HG02571 (cell line): Measurements from ENCODE around the gene MAPK12.

Source experiments
- ATAC-seq: cut with Tn5 transposase; IDR thresholded peaks from one replicate; pipeline ENCODE4 v1.9.1; 2021; ENCODE audit warnings: mild to moderate bottlenecking, moderate library complexity; ENCODE audit not compliant: unreplicated experiment

The MAPK12 gene

DNA sequence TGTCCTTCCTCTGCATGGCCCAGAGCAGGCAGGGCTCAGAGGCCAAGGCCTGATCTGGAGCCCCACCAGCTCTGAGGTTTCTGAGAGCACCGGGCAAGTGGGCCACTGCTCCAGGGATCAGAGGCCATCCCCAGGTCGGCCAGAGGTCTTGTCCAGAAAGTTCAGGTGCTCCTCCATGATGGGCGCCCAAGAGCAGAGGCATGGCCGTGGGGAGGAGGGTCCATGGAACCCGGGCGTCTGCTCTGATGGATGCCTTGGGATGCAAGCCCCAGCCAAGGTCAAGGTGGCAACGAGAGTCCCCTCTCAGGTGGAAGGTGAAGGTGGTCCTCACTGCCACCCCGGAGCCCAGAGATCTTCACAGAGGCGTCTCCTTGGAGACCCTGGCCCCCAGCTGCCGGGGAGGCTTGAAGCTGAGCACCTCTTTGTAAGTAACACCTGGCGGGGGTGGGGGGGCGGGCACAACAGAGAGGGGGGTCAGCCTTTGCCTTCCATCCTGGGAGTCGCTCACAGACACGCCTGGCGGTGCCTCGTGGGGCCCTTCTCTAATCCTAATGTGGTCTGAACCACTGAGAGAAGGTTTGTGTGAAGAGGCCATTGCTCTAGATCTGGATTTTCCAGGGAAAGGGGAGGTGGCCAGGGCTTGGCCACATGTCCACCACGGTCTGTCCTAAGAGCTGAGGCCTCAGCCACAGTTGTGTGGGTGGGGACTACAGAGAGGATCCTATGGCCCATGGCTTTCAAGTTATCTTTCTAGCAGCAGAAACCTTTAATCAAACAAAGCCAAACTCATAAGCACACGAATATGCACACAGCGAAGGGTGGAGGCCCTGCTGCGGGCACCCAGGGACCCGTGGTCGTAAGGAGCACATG, 8.2 kb downstream of the MAPK12 start:
- ATAC-seq, result no peak

GRCh38 chr22:50252082-50253045, 9.1 kb downstream of the MAPK12 start:
- no peak for ATAC-seq

DNA sequence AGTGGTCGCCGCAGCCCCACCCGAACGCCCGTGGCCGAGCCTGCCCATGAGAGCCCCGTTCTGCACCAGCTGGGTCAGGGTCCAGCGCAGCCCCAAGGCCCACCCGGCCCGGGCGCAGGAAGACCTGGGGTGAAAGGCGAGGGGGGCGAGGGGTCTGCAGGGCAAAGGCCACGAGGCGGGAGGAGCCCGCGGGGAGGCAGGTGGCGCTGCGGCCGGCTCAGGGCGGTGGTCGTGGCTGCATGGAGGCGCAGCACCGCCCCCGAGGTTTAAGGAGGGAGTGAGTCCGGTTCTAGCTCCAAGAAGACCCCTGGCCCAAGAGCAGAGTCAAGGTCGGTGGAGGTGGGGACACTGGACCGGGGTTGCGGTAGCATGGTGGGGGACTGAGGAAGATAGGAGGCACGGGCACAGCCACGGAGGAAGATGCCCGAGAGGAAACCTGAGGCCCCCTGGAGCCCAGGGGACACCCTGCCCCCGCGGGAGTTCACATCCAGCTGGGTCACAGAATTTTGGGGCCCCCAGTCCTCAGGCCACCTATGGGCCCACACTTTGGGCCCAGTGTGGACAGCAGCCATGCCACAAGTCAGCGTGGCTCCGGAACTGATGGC, 9.9 kb downstream of the MAPK12 start:
- no peak for ATAC-seq

GRCh38 chr22:50250555-50251476, 10.7 kb downstream of the MAPK12 start, which contains the start of gene HDAC10:
TSS of gene HDAC10 (minus strand) at chr22:50251265. CDS start at chr22:50251032, 233 bp downstream.
- ATAC-seq, result no peak

DNA sequence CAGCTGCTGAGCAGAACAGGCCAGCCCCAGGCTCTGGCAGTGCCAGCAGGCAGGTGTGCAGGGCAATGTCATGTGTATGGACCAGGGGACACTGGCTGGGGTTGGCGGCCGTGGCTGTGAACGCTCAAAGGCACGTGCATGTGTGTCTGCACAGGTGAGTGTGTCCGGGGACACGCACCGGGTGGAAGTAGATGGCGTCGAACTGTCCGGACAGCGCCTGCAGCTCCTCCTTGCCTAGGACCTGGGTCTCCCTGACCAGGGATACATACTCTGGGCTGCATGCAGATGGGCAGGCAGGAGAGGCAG, 11.3 kb downstream of the MAPK12 start:
- no peak for ATAC-seq

DNA sequence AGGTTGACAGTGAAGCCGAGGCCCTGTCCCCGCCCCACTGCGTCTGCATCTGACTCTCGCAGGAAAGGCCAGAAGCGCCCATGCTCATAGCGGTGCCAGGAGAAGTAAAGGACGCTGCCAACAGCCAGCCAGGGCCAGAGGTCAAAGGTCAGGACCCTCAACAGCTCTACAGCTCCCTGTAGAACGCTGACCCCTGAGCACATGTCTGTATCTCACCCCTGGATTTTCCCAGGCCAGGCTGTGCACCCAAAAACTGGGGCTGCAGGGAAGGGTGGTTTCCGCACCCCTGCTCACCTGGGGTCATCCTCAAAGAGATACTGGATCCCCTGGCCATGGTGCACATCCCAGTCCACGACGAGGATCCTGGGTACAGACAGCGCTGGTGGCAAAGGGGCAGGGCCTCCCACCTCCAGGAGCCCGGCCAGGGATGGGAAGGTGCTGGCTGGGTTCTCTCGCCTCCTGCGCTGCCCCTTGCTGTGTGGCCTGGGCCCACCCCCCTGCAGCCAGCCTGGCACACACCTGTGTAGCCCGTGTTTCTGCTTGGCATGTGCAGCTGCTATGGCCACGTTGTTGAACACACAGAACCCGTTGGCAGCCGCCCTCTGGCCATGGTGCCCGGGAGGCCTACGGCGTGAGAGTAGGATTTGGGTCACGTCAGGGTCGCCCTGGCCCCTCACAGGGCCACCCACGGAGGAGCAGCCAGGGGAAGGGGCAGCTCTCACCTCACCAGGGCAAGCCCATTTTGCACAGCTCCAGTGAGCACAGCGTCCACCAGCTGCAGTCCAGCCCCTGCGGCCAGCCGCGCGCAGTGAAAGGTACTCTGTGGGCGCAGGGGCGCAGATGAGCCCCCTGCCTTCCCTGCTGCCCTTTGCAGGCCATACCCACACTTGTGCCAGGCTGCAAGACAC, 11.9 kb downstream of the MAPK12 start:
- no peak for ATAC-seq

DNA sequence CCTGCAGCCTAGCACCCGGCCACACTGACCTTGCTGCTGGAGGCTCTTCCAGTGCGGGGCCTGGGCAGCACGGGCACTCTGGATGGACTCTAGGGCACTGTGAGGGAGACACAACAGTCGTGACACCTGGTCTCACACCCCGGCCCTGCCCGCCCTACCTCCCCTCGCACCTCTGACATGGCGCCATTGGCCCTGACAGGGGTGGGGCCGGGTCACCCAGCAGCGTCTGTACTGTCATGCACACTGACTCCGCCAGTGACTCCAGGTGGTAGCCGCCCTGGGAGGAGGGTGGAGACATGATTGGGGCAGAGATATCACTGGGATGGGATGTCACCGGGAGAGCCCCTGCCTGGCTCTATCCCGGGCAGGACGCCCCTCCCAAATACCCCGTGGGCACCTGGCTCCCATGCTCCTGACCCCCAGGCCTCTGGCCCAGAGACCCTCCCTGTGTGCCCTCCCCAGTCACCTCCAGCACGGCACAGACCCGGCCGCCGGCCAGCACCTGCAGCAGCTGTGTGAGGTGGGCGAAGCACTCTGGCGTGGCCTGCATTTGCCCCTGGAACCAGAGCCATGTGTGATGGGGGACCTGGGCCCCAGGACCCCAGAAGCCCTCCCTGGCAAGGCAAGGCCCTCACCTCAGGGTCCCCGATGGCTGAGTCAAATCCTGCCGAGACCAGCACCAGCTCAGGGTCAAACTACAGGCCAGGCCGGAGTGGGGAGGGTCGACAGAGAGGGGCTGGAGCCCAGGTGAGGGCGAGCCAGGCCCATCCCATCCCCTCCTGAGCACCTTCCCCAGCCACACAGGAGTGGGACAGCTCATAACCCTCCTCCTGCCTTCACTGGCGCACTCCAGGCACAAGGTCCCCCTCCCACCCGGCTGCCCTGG, 13.0 kb downstream of the MAPK12 start:
- no peak for ATAC-seq

GRCh38 chr22:50247748-50248147, 13.7 kb downstream of the MAPK12 start:
- ATAC-seq, result no peak

GRCh38 chr22:50246242-50247175, 15.0 kb downstream of the MAPK12 start:
- ATAC-seq, result no peak

DNA sequence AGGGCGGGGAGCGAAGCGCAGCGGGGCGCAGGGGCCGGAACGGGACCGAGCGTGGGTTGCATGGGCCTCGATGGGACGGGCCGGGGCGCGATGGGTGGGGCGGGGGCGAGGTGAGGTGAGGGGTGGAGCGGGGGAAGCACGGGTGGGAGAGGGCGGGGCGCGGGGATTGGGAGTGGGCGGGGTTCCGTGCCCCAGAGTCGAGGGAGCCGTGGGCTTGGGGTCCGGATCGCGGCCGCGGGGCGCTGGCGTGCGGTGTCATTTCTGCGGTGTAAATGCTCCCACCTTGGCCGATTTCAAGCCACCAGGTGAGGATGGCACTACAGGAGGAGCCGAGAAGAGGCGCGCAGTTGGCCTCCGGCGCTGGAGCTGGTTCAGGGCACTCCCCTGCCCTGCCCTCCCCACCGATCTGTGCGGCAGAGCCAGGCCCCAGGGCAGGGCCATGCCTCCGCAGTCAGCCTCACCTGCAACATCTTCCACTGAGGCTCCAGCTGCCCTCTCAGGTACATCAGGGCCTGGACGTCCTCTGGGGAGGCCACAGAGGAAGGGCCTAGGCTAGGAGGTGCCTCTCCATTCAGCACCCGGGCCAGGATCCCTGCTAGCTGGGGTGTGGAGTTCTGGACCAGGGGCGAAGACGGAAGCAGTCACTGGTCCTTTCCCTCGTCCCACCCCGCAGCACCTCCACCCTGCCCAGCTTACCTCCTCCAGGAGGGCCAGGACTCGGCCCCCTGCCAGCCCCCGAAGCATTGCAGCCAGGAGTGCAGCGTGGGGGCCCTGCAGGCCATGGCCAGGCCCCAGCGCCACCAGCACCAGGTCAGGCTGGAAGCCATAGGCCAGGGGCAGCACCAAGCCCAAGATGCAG, 16.0 kb downstream of the MAPK12 start:
- ATAC-seq, result peak; percentile 10

GRCh38 chr22:50244420-50245213, 16.9 kb downstream of the MAPK12 start, which contains the start of gene TUBGCP6:
TSS of gene TUBGCP6 (minus strand) at chr22:50245023. CDS start at chr22:50244459, 564 bp downstream.
- ATAC-seq, result peak; percentile 67

DNA sequence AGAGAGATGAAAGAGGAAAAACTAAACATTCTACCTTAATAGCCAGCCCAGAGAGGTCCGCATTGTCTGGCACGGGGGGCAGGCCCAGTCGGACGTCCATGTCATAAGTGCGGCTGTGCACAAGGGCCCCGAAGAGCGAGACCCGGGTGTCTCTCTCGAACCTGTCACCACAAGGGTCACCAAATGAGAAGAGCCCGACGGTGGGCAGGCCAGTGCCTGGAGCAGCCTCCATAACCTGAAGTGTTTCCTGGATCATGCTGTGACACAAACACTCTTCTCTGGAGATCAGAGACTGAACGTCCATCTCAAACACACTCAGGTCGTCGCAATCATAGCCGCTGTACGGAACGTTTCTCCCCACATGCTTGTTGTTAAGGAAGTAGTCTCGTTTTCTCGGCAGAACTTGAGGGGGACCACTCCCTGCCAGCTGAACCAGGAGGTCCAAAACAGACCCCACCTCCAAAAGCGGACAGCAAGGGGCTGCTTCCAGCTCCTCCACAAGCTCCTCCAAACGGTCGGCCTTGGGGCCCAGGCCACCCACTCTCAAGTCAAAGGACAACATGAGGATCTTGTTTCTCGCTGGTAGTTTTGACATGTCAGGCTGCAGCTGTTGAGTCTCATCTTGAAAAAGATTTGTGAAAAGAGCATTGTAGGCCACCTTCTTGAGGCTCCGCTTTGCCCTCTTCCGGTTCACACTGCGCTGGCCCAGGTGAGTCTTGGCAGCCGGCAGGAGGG, 17.6 kb downstream of the MAPK12 start:
- ATAC-seq, result no peak

DNA sequence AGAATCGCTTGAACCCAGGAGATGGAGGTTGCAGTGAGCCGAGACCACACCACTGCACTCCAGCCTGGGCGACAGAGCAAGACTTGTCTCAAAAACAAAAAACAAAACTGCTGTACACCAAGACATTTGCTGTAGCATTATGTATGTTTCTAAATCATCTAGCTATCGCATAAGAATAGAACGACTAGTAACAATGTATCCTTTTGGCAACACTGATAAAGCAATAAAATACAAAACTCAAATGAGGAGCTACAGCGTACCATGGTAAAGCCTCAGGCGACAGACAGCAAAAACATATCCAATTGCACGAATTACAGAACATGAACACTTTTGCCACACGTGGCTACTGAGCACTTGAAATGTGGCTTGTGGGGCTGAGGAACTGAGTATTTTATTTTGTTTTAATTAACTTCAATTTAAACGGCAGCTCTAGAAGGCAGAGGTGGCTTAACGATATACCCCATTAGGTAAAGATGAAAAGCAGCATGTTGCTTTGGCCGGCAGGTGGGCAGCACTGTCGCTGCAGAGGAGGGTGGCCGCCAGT, 19.0 kb downstream of the MAPK12 start:
- ATAC-seq, result no peak

GRCh38 chr22:50238755-50239154, 22.7 kb downstream of the MAPK12 start:
- ATAC-seq, result no peak
